GM19043 (cell line): ENCODE data around the gene YOD1.

Experiments
- ATAC-seq: cut with Tn5 transposase; IDR thresholded peaks from one replicate; pipeline ENCODE4 v1.9.1; 2021; ENCODE audit warnings: low read depth; ENCODE audit not compliant: unreplicated experiment

YOD1 gene

GRCh38 chr1:207013321-207014085 is 37.5 kb downstream of the YOD1 start:
- ATAC-seq: no peak

- ATAC-seq: no peak
Measured at GRCh38 chr1:207010726-207011125, 40.3 kb downstream of the YOD1 start.

- ATAC-seq: no peak
Measured at GRCh38 chr1:207009945-207010344, 41.1 kb downstream of the YOD1 start.

DNA sequence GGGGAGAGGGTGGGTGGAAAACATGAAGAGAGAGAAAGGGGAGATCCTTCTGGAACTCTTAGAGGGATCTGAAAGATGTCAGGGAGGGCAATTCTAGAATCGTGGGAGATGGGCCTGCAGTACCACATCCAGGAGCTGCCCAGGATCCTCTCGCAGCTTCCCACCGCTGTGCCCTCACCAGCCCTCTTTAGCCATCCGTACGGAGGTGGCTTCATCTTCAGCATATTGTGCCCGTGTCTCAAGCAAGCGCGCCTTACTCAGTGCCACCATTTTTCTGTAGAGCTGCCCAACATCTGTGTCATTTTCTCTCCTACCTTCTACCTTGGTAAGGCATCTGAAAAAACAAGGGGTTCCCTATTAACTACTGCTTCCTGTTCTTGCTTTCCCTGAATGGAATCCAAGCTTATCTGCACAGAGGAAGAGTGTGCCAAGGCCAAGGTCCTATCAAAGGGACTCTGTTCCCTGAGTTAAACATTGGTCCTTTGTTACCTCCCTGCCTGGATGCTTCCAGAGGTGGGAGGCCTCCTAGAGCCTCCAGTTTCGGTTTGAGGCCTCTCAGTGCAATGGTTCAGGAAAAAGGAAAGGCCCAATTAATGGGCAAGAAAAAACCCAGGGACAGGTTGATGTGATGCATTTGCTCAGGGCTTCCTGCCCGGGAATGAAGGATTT is 41.7 kb downstream of the YOD1 start:
- ATAC-seq: no peak

- ATAC-seq: no peak
Measured at GRCh38 chr1:207007352-207008033, 43.5 kb downstream of the YOD1 start.

- no peak for ATAC-seq
Measured at GRCh38 chr1:207006914-207007313, 44.1 kb downstream of the YOD1 start.

DNA sequence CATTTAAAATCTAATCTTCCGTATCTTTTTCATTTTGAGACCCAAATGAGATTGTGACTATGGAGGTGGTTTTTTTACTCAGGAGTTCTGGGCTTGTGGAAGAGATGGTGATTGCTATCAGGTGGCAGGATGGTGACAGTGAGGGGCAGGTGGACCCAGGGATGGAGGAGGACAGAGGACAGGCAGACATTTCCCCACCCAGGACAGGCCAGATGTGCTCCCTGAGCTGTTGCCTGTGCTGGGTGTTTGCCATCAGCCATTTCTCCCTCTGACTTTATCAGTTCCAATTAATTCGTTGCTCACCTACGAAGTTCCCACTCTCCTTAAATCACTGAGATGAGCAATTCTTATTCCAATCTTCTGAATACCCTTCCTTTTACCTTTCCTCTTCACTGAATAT is 44.9 kb downstream of the YOD1 start:
- no peak for ATAC-seq

DNA sequence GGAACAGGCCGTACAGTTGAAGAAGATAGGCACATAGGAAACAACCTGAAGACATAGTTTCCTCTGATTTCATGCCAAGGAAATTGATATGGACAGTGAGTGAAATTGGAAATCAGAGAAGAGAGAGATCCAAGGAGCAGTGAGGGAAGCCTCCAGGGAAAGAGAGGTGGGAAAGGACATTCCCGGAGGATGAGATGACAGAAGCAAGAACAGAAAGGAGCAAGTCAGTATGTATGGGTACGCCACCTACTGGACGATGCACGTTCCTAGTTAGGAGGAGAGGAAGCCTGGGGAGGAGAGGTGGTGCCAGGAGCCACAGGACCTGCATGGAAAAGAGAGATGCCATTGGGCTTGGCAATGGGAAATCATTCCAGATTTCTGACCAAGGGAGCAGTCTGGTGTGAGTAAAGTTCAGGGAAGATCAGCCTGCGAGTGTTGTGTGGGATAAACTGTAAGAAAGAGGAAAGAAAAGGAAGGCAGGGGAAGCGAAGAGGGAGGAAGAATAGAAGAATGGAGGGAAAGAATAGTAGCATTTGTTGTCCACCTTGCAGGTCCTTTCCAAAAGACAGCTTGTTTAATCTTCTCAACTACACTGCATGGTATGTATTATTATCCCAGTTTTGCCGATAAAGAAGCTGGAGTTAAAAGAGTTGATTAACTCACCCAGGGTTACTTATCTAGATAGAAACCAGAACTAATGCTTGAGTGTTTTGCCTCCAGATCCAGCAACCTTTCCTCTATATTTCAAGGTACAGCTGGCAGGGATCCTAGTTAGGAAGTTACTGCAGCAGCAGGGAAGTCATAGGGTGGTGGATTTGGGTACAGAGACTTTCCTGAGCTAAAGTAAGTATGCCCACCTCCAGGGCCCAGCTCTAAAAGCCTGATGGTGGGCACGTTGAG is 45.8 kb downstream of the YOD1 start:
- no peak for ATAC-seq

DNA sequence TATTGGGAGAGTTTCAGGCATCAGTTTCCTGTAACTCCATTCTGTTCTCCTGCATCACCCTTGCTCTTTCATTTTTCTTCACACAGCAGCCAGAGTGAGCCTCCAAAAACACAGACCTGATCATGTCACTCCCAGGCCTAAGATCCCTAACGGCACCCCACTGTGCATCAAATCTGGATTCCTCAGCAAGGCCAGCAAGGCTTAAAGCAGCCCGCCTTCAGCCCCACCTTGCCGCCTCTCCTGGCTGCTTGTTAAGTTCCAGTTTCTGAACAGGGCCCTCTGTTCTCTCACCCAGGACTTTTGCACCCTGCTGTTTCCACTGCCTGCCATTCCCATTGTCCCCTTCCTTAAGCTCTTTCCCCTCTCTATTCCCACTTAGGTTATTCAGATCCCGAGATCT is 47.8 kb downstream of the YOD1 start:
- no peak for ATAC-seq

DNA sequence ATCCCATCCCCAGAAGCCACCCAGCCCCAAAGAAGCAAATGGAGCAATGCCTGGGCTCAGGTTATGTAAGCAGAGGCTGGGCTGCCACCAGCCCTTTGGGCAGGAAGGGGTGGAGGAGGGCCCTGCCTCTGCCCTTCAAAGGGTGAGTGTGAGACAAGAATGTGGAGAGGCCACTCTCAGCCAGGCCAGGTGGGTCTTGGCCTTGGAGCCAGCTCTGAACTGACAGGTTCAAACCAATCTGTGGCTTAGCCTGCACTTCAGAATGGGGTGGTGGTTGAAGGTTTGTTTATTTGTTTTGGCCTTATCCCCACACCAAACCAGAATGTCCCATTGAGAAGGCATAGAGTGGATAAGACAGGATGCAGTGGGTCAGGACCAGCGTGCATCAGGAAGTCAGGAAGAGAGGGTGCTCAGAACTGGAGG is 48.3 kb downstream of the YOD1 start:
- no peak for ATAC-seq

DNA sequence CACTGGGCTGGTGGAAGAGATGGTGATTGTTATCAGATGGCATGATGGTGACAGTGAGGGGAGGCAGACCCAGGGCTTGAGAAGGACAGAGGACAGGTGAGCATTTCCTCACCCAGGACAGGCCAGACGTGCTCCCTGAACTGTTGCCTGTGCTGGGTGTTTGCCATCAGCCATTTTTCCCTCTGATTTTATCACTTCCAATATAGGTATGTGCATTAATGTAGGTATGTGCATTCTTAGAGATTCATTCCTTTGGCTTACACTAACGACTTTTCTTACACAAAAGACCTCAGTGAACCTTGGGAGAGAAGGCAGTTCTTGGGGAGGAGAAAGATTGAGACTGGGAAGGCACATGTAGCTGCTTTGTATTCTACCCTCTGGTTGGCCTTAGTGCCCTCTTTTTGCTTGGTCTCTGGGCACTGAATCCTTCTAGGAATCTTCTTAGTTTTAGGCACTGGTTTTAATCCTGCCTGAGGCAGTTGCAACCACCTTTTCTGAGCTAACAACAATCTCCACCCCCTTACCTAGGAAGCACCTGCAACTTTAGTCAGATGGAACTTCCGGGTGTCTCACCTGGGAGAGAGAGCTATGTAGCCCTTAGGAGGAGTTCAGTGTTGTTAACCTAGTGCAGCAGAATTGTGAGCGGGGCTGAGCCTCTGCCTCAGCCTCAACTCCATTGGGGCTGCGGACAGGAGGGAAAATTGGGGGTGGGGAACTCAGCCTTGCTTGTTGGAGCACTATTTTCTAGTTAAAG is 49.3 kb downstream of the YOD1 start:
- no peak for ATAC-seq

- no peak for ATAC-seq
Measured at GRCh38 chr1:207000651-207001291, 50.2 kb downstream of the YOD1 start.

DNA sequence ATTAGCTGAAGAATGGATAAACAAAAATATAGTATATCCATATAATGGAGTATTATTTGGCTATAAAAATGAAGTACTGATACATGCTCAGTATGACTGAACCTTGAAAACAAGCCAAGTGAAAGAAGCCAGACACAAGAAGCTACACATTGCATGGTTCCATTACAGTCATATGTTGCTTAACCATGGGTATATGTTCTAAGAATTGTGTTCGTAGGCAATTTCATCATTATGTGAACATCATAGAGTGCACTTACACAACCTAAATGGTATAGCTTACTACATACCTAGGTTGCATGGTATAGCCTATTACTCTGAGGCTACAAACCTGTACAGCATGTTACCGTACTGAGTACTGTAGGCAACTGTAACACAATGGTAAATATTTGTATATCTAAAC is 52.2 kb downstream of the YOD1 start:
- no peak for ATAC-seq
